ENCODE measurements around the gene EIF4G1. TPM values are rescaled to one million over a fixed set of nuclear protein-coding genes. Genes with fewer than 3 reads are reported as not detected.

The EIF4G1 gene
- polyA plus RNA-seq, 3 donors, result 13.9 to 119 (median 24.2) TPM

DNA sequence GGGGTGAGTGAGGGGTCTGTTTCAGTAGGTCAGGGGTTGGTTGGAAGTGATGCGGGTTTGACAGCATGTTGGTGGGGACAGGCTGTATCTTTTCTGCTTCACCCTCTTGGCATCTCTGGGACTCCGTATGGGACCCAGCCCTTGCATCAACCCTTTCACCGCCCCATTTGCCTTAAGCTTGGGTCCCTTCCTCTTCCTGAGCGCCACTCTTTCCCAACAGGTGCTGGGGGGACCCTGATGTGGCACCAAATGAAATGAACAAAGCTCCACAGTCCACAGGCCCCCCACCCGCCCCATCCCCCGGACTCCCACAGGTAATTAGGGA, 1.1 kb downstream of the EIF4G1 start:
- Mint-ChIP-seq H3K4me1 (peaks cover 42% of the 10 kb centered on the region), H3K27me3 (ENCODE audit: low read depth in 3 of 3) (peaks cover 0 to 5% (median 0%) of the 10 kb centered on the region in 3 donors), H3K4me3 (peak overlapping the region; percentile 89 to 93), H3K36me3 (peaks cover 22% of the 10 kb centered on the region in 2 donors), H3K9me3 (no peaks in the 10 kb centered on the region), H3K27ac (peak overlapping the region; percentile 82 to 97 (median 93))
- peaks cover 11 to 23% of the 10 kb centered on the region in 2 donors for H3K36me3 ChIP-seq (replicated peaks in 1 of 2; ENCODE audit: control insufficient read depth in 1 of 2, insufficient read depth in 2 of 2, low read length in 2 of 2)
- 5% methylated on average over 4 of the region's 6 CpGs for WGBS (ENCODE audit: insufficient coverage)
- H3K27ac ChIP-seq (ENCODE audit: low read depth in 1 of 2, low read length in 2 of 2), result peak overlapping the region; percentile 91 to 94
- intact Hi-C loops (cut with micrococcal nuclease), result loop anchor here in 1 of 2 donors (2.0 kb wide), 1 partner anchor 17 kb away; the partner anchor contains the start of gene PSMD2
- H3K4me2 ChIP-seq (replicated peaks; ENCODE audit: extremely low read depth, low read length, poor library complexity, severe bottlenecking), result peak overlapping the region; percentile 98
- peak in 2 of 3 donors; percentile 24 to 33 for DNase-seq
- H3K9ac ChIP-seq (ENCODE audit: insufficient read depth, low read length, poor library complexity, severe bottlenecking), result peak overlapping the region; percentile 93
- H3K79me2 ChIP-seq (ENCODE audit: insufficient read depth, low read length), result peaks cover 58% of the 10 kb centered on the region
- peaks cover 59 to 64% of the 10 kb centered on the region in 2 donors for H3K4me1 ChIP-seq (ENCODE audit: control insufficient read depth in 1 of 2, insufficient read depth in 2 of 2, low read length in 2 of 2)
- H3K9me3 ChIP-seq (replicated peaks in 1 of 2; ENCODE audit: control insufficient read depth in 1 of 2, insufficient read depth in 1 of 2, low read length in 2 of 2), result no peaks in the 10 kb centered on the region
- H3K4me3 ChIP-seq (replicated peaks in 1 of 3; ENCODE audit: low read depth in 2 of 3, low read length in 3 of 3), result peak overlapping the region; percentile 91 to 94 (median 93)
- H4K20me1 ChIP-seq (ENCODE audit: insufficient read depth, low read length), result peaks cover 26% of the 10 kb centered on the region
- peak overlapping the region; percentile 15 for H2AFZ ChIP-seq (ENCODE audit: insufficient read depth, low read depth, low read length, poor library complexity, severe bottlenecking)
- TF ChIP-seq, protein P1, sequence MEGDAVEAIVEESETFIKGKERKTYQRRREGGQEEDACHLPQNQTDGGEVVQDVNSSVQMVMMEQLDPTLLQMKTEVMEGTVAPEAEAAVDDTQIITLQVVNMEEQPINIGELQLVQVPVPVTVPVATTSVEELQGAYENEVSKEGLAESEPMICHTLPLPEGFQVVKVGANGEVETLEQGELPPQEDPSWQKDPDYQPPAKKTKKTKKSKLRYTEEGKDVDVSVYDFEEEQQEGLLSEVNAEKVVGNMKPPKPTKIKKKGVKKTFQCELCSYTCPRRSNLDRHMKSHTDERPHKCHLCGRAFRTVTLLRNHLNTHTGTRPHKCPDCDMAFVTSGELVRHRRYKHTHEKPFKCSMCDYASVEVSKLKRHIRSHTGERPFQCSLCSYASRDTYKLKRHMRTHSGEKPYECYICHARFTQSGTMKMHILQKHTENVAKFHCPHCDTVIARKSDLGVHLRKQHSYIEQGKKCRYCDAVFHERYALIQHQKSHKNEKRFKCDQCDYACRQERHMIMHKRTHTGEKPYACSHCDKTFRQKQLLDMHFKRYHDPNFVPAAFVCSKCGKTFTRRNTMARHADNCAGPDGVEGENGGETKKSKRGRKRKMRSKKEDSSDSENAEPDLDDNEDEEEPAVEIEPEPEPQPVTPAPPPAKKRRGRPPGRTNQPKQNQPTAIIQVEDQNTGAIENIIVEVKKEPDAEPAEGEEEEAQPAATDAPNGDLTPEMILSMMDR (IDR thresholded peaks at IDR 0.05), result no peak
- H3K27me3 ChIP-seq (ENCODE audit: control insufficient read depth in 2 of 2, insufficient read depth in 2 of 2, low read length in 2 of 2), result no peaks in the 10 kb centered on the region

DNA sequence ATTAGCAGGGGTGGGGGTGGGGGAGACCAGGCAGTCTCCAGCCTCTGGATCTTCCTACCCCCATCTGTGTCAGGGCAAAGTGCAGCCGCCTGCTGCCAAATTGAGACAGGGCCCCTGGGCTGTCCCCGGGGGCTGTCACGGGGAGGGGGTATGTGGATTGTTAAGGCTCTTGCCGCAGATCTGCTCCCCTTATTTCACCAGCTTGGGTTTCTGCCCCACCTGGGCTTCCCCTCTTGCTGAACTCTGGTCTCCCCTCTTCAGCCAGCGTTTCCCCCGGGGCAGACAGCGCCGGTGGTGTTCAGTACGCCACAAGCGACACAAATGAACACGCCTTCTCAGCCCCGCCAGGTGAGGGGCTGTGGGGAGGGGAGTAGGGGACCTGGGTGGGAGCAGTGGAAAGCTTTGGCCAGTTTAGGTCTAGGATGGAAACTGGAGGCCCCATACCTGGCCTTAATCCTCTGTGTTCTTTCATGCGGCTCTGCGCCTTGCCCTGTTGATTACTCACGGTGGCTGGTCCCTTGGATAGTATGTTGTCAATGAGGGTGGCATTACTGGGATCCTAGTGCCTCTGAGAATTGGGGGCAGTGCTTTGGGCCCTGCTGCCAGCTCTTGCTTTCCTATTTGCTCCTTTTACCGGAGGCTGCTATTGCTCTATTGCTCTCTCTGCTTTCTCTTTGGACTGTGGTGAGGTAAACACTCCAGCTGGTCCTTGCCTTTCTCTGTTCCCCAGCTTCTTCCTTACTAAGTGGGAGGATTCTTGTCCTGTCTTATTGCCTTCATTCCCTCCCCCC, 1.7 kb downstream of the EIF4G1 start:
- TF ChIP-seq, protein P1 (IDR thresholded peaks at IDR 0.05), result no peak
- H3K4me3 Mint-ChIP-seq, result peak overlapping the region; percentile 89 to 93
- H3K27me3 ChIP-seq (ENCODE audit: control insufficient read depth in 2 of 2, insufficient read depth in 2 of 2, low read length in 2 of 2), result no peaks in the 10 kb centered on the region
- peaks cover 27% of the 10 kb centered on the region in 2 donors for H3K36me3 Mint-ChIP-seq
- H3K79me2 ChIP-seq (ENCODE audit: insufficient read depth, low read length), result peaks cover 63% of the 10 kb centered on the region
- no peaks in the 10 kb centered on the region for H3K9me3 ChIP-seq (replicated peaks in 1 of 2; ENCODE audit: control insufficient read depth in 1 of 2, insufficient read depth in 1 of 2, low read length in 2 of 2)
- H3K9me3 Mint-ChIP-seq, result no peaks in the 10 kb centered on the region
- H2AFZ ChIP-seq (ENCODE audit: insufficient read depth, low read depth, low read length, poor library complexity, severe bottlenecking), result no peak overlapping the region
- H3K27me3 Mint-ChIP-seq (ENCODE audit: low read depth in 3 of 3), result peaks cover 0 to 5% (median 0%) of the 10 kb centered on the region in 3 donors
- WGBS (ENCODE audit: insufficient coverage), result 92% methylated on average over 3 of the region's 16 CpGs
- peaks cover 16 to 29% of the 10 kb centered on the region in 2 donors for H3K36me3 ChIP-seq (replicated peaks in 1 of 2; ENCODE audit: control insufficient read depth in 1 of 2, insufficient read depth in 2 of 2, low read length in 2 of 2)
- H4K20me1 ChIP-seq (ENCODE audit: insufficient read depth, low read length), result peaks cover 32% of the 10 kb centered on the region
- peaks cover 64 to 70% of the 10 kb centered on the region in 2 donors for H3K4me1 ChIP-seq (ENCODE audit: control insufficient read depth in 1 of 2, insufficient read depth in 2 of 2, low read length in 2 of 2)
- H3K4me2 ChIP-seq (replicated peaks; ENCODE audit: extremely low read depth, low read length, poor library complexity, severe bottlenecking), result peak overlapping the region; percentile 98
- H3K4me3 ChIP-seq (replicated peaks in 1 of 3; ENCODE audit: low read depth in 2 of 3, low read length in 3 of 3), result peak overlapping the region; percentile 91 to 94 (median 93)
- H3K27ac ChIP-seq (ENCODE audit: low read depth in 1 of 2, low read length in 2 of 2), result peak overlapping the region; percentile 91 to 94
- H3K27ac Mint-ChIP-seq, result peak overlapping the region; percentile 82 to 97 (median 93)
- intact Hi-C loops (cut with micrococcal nuclease), result loop anchor here in 1 of 2 donors (2.0 kb wide), 1 partner anchor 17 kb away; the partner anchor contains the start of gene PSMD2
- peak overlapping the region; percentile 93 for H3K9ac ChIP-seq (ENCODE audit: insufficient read depth, low read length, poor library complexity, severe bottlenecking)
- DNase-seq, result no peak
- peaks cover 47% of the 10 kb centered on the region for H3K4me1 Mint-ChIP-seq

Measured in CD14-positive monocyte (primary cell).